Stimulated activated CD4-positive, alpha-beta T cell treated with anti-CD3 and anti-CD28 coated beads, Interleukin-1b, Interleukin-23, amount 100 ng/mL, for 24 hours (primary cell): ENCODE data around the gene SLC44A5.
"Not testable (repeated sequence)": the region's sequence is repeated elsewhere in the genome, so short reads cannot be mapped to it uniquely, and the experiment has no call there.

Experiments
- DNase-seq, 4 experiments: peaks; one replicate each; pipeline ENCODE4 v3.0.0-alpha.2; 2020; ENCODE audit warnings: low read depth in 4 of 4, low spot score in 1 of 4

SLC44A5 gene

GRCh38 chr1:75375476-75376447 lies 235.2 kb downstream of the SLC44A5 start:
- not testable (repeated sequence) for DNase-seq

GRCh38 chr1:75373542-75374159 lies 237.3 kb downstream of the SLC44A5 start:
- no peak for DNase-seq

GRCh38 chr1:75366595-75366994 lies 244.3 kb downstream of the SLC44A5 start:
- no peak for DNase-seq

DNA sequence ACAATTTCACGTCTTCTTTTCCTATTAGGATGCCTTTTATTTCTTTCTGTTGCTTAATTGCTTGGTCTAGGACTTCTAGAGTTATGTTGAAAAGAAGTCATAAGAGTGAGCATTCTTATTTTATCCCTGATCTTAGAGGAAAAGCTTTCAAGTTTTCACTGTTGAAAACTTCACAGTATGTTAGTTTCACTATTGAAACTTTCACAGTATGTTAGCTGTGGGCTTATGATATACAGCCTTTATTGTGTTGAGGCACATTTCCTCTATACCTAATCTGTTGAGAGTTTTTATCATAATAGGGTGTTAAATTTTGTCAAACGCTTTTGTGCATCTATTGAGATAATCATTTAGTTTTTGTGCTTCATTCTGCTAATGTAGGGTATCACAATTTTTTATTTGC lies 249.7 kb downstream of the SLC44A5 start:
- DNase-seq: no peak

DNA sequence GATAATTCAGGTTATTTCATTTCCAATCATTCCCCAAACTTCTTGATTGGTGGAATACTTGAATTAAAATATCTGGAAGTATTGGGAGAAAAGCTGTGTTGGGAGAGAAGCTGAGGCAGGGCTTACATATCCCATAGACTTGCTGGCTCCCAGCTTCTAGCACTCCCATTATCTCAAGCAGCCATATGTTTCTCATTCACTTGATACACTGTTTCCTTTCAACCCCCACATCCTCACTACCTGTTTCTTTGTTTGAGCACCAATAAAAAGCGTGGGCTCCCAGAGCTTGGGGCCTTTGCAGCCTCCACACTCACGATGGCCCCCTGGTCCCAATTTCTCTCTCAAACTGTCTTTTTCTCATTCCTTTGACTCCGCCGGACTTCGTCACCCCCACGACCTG lies 256.6 kb downstream of the SLC44A5 start:
- DNase-seq: not testable (repeated sequence)

DNA sequence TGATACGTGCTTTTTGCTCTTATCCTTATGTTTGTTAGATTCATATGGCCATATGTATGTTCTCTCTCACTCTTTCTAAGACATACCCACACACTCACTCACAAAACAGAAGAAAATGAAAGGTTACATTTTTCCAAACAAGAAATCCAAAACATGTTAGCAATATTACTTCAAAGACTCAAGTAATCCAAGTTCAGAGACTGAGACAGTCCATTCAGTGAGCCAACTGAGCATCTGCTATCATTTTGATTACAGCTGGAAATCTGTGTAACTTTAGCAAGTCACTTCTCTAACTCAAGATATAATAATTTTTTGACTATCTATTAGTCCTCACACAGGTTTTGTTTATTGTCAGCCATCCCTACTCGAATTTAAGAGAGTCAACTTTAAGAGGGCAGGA lies 257.9 kb downstream of the SLC44A5 start:
- DNase-seq: no peak

GRCh38 chr1:75345538-75346292 lies 265.2 kb downstream of the SLC44A5 start:
- no peak for DNase-seq

- no peak for DNase-seq
These were observed 268.1 kb downstream of the SLC44A5 start for GRCh38 chr1:75342786-75343185.

- DNase-seq: no peak
These were observed 269.4 kb downstream of the SLC44A5 start for GRCh38 chr1:75341537-75341936.

DNA sequence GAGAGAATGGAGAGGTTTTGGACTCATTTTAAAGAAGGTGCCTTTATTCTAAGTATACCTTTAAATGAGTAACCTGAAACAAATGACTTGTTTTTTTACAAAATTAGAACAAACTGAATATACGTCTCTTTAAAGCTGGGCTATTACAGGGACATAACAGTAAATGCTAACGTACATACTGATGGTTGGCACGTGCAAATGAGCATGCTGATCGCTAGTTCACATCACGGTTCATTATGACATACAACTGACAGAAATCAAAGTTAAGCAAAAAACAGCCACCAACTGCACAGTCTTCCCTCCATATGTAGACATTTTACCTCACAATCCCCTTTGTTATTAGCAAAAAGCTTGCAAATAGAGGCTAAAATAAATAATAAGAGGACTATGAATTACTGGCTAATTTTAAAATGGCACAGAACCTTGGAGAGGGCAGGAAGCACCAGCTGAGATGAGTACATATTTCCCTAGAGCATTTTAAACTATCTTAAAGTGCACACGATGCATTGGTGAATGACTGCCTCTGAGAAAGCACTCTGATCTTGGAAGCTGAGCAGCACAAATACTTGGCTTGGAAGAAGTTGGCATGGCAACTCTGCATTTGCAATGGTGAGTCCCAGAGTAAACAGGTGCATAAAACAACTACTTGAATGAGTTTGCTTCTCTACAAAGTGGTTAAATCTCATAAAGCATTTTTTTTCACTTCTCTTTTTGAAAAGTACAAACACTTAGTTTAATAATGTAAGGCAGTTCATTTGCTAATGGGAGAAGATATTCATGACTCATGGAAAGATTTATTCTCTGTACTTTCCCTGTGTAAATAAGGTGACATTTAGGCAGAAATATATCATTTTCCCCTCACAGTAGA lies 272.1 kb downstream of the SLC44A5 start:
- DNase-seq: no peak

GRCh38 chr1:75334876-75335389 lies 276.0 kb downstream of the SLC44A5 start:
- DNase-seq: no peak

DNA sequence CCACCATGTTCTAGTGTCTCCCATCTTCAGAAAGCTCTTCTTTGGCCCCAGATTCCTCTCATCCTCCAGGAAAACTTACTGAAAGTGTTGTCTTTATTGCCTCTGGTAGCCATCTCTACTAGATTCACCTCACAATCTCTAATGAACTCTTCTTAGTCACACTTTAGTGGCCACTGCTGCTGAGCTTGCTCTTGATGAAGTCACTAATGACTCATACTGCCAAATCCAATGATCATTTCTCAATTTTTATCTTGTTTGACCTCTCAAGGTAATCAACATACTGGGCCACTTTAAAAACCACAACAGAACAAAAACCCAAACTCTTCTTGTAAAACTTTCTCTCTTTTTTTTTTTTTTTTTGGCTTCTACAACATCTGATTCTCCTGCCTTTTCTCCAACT lies 280.3 kb downstream of the SLC44A5 start:
- DNase-seq: no peak

DNA sequence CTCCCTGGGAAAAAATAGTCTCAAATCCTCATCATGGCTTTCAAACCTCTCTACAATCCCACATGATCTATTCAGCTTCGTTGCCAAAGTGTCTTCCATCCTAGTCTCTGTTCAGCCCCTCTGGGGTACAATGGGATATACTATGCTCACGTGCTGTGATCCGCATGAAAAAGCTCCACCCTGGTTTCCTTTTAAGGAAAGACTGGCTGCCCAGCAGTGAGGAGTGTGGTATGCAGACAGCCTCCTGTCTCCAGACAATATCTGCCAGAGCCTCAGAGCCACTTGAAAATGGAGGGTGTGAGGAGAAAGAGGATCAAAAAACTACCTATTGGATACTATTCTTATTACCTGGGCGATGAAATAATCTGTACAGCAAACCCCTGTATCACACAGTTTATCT lies 282.2 kb downstream of the SLC44A5 start:
- no peak for DNase-seq

DNA sequence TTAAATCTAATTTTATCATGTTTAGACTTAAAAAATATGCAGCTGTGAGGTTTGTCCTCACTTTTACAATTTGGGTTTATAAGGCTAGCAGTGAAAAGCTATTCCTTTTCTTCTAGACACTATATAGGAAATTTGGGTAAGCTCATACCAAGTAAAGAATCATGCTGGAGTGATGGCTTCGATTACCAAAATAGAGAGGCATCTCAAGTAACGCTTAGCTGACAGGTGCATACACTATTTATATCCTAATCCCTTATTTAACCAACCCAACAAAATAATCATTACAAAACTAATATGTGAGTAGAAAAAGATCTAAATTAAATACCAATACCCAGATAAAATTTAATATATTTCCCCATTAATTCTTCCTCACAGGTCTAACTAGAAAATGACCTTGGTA lies 283.5 kb downstream of the SLC44A5 start:
- no peak for DNase-seq

GRCh38 chr1:75317976-75318375 lies 292.9 kb downstream of the SLC44A5 start:
- DNase-seq: no peak

DNA sequence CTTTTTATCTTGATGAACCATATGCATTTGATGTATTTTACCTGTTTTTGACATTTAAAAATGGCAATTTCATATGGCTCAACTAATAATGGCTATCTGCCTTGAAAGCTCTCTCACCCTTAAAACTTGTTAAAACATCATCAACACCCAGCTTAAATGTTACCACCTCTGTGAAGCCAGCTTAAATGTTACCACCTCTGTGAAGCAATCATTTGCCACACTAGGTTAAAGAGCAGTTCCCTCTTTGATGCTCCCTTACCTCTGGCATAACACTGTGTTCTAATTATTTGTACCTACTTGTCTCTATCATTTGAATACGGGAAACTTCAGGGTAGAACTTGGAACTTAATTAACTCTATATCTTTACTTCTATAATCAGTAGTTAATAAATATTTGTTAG lies 294.7 kb downstream of the SLC44A5 start:
- DNase-seq: no peak

- DNase-seq: no peak
These were observed 298.3 kb downstream of the SLC44A5 start for GRCh38 chr1:75312620-75313019.

DNA sequence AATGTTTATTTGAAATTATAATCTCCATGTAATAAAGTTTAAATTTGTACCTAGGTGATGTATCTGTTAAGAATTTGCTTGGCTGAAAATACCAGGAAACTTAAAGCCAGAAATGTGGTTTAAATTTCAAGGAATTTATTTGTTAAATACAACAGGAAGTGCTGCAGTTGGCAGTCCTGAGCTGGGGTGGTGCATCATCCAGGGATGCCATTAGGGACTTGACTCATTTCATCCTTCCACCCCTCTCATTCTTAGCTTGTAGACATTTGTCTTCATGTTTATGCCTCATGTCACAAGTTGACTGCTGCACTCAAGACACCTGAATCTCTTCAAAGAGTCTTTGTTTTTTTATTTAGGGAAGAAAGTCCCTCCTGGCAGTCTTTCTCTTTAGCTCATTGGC lies 300.8 kb downstream of the SLC44A5 start:
- DNase-seq: no peak

GRCh38 chr1:75308365-75308764 lies 302.5 kb downstream of the SLC44A5 start:
- DNase-seq: no peak

- no peak for DNase-seq
These were observed 305.9 kb downstream of the SLC44A5 start for GRCh38 chr1:75305061-75305460.

- DNase-seq: no peak
These were observed 317.6 kb downstream of the SLC44A5 start for GRCh38 chr1:75293270-75293669.
